ENCODE data around the gene CD44. TPM values are rescaled to one million over a fixed set of nuclear protein-coding genes. Genes with fewer than 3 reads are reported as not detected.

CD44 gene
- total RNA-seq, 1 experiment from 2014 or later = 15.9 TPM

DNA sequence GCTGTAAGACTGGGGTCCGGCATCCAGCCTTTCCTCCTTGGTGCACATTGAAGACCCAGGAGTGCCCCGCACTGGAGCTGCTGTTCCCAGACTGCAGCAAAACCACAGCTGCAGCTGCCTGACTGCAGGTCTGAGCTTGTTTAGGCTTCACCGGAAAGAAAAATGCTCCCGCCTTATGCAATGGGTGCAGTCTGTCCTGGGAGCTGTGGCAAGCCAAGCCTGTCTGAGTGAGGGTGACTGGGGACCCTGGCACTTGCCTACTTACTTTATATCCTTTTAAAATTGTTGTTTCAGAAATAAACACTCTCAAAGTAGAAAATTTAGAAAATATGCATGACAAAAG is 23.3 kb upstream of the CD44 start:
- Histone ChIP-seq H3K36me3 (ENCODE audit: insufficient read depth, low read length, poor library complexity, severe bottlenecking) (no peaks in the 10 kb centered on the region), H3K27me3 (replicated peaks; ENCODE audit: insufficient read depth, low read depth, low read length, poor library complexity) (peaks cover 80% of the 10 kb centered on the region), H3K27ac (ENCODE audit: low read depth, low read length, poor library complexity, severe bottlenecking) (no peak overlapping the region), H3K9me3 (ENCODE audit: low read depth, low read length, poor library complexity, severe bottlenecking) (no peaks in the 10 kb centered on the region), H3K4me3 (ENCODE audit: low read depth, low read length, poor library complexity, severe bottlenecking) (no peak overlapping the region), H3K4me1 (ENCODE audit: insufficient read depth, low read length, poor library complexity, severe bottlenecking) (no peaks in the 10 kb centered on the region)
- no peak for TF ChIP-seq EZH2 (IDR thresholded peaks at IDR 0.05; ENCODE audit: borderline replicate concordance, low read depth, low read length, poor library complexity, severe bottlenecking)
- TF ChIP-seq, protein P1, sequence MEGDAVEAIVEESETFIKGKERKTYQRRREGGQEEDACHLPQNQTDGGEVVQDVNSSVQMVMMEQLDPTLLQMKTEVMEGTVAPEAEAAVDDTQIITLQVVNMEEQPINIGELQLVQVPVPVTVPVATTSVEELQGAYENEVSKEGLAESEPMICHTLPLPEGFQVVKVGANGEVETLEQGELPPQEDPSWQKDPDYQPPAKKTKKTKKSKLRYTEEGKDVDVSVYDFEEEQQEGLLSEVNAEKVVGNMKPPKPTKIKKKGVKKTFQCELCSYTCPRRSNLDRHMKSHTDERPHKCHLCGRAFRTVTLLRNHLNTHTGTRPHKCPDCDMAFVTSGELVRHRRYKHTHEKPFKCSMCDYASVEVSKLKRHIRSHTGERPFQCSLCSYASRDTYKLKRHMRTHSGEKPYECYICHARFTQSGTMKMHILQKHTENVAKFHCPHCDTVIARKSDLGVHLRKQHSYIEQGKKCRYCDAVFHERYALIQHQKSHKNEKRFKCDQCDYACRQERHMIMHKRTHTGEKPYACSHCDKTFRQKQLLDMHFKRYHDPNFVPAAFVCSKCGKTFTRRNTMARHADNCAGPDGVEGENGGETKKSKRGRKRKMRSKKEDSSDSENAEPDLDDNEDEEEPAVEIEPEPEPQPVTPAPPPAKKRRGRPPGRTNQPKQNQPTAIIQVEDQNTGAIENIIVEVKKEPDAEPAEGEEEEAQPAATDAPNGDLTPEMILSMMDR (conservative IDR thresholded peaks at IDR 0.05; ENCODE audit: low read depth, low read length) = no peak
- intact Hi-C loops (cut with micrococcal nuclease; ENCODE audit: unreplicated experiment) = no loop called here
- ChIA-PET POLR2A (ENCODE audit: low non-redundant PET) (no interaction called here), CTCF (no interaction called here)
- BruUV-seq (replicated peaks) = no TSS peak
- no peak for DNase-seq (ENCODE audit: low spot score)

DNA sequence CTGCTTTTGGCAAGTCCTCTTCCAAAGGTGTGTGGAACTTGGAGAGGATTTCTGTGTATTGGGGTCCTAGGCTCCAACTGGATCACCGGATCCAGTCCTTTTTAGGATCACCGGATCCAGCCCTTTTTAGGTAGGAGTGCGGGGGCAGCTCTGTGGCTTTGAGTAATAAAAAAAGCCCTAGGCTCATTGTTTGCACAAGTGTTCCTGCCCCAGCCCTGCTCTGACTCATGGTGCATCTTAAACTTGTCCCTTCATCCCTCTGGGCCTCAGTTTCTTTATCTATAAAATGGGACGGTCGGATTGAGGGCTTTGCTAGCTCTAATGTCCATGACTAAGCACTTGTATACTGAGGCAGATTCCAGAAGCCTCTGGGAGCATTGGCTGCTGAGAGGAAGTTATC is 22.7 kb upstream of the CD44 start:
- Histone ChIP-seq H3K4me3 (ENCODE audit: low read depth, low read length, poor library complexity, severe bottlenecking) (no peak overlapping the region), H3K4me1 (ENCODE audit: insufficient read depth, low read length, poor library complexity, severe bottlenecking) (no peaks in the 10 kb centered on the region), H3K27me3 (replicated peaks; ENCODE audit: insufficient read depth, low read depth, low read length, poor library complexity) (peaks cover 85% of the 10 kb centered on the region), H3K9me3 (ENCODE audit: low read depth, low read length, poor library complexity, severe bottlenecking) (no peaks in the 10 kb centered on the region), H3K27ac (ENCODE audit: low read depth, low read length, poor library complexity, severe bottlenecking) (no peak overlapping the region), H3K36me3 (ENCODE audit: insufficient read depth, low read length, poor library complexity, severe bottlenecking) (no peaks in the 10 kb centered on the region)
- BruUV-seq (replicated peaks) = no TSS peak
- POLR2A ChIA-PET (ENCODE audit: low non-redundant PET) = no interaction called here
- intact Hi-C loops (cut with micrococcal nuclease; ENCODE audit: unreplicated experiment) = no loop called here
- CTCF ChIA-PET = no interaction called here
- TF ChIP-seq, protein P1 (conservative IDR thresholded peaks at IDR 0.05; ENCODE audit: low read depth, low read length) = no peak
- no peak for TF ChIP-seq EZH2 (IDR thresholded peaks at IDR 0.05; ENCODE audit: borderline replicate concordance, low read depth, low read length, poor library complexity, severe bottlenecking)
- no peak for DNase-seq (ENCODE audit: low spot score)

DNA sequence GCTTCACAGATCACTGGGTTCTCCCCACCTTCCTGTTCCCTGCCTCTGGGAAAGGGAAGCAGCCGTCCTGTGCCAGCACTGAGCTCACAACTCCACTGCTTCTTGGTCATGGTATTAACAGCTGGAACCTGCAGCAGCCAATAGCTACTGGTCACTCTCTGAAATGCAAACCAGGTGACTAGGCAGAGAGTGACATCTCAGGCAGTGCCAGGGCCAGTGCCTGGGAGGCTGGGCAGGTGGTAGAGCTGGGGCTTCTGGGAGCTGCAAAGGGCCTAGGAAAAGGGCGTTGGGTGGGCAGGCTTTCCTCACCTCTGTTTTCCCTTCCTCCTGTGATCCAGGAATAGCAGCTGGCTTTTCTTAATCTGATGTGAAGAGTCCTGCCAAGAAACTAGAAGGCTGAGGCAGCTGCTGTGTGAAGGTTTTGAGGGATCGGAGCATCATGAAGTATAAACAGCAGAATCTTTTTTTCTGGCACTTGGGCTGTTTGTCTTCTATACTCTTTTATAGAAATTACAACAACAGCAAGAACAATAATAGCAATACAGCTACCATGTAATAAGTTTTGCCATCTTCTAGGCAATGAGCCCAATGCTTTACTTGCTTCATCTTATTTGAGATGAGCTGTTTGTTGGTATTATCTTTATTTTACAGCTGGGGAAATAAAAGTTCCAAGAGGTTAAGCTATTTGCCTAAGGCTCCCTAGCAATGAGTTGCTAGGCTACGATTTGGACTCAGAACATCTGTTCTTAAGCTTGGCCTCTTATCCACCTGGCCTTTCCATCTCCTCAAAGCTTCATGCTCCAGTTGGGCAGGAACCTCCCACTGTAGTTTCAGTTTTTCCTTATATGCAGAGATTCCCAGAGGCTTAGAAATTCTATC is 22.0 kb upstream of the CD44 start:
- DNase-seq (ENCODE audit: low spot score) = no peak
- ChIA-PET POLR2A (ENCODE audit: low non-redundant PET) (no interaction called here), CTCF (no interaction called here)
- intact Hi-C loops (cut with micrococcal nuclease; ENCODE audit: unreplicated experiment) = no loop called here
- Histone ChIP-seq H3K27ac (ENCODE audit: low read depth, low read length, poor library complexity, severe bottlenecking) (no peak overlapping the region), H3K4me3 (ENCODE audit: low read depth, low read length, poor library complexity, severe bottlenecking) (no peak overlapping the region), H3K27me3 (replicated peaks; ENCODE audit: insufficient read depth, low read depth, low read length, poor library complexity) (peaks cover 92% of the 10 kb centered on the region), H3K4me1 (ENCODE audit: insufficient read depth, low read length, poor library complexity, severe bottlenecking) (no peaks in the 10 kb centered on the region), H3K36me3 (ENCODE audit: insufficient read depth, low read length, poor library complexity, severe bottlenecking) (no peaks in the 10 kb centered on the region), H3K9me3 (ENCODE audit: low read depth, low read length, poor library complexity, severe bottlenecking) (no peaks in the 10 kb centered on the region)
- TF ChIP-seq, protein P1 (conservative IDR thresholded peaks at IDR 0.05; ENCODE audit: low read depth, low read length) = no peak
- no peak for TF ChIP-seq EZH2 (IDR thresholded peaks at IDR 0.05; ENCODE audit: borderline replicate concordance, low read depth, low read length, poor library complexity, severe bottlenecking)
- BruUV-seq (replicated peaks) = no TSS peak

Measured in A673 (cell line).